Measurements from ENCODE around the gene UBALD2. TPM values are rescaled to one million over a fixed set of nuclear protein-coding genes. Genes with fewer than 3 reads are reported as not detected.

Gene UBALD2
- polyA plus RNA-seq, 1 donor (not counting 4 experiments of a cell fraction or from before 2014, with no cell fraction given) = 33.9 TPM

DNA sequence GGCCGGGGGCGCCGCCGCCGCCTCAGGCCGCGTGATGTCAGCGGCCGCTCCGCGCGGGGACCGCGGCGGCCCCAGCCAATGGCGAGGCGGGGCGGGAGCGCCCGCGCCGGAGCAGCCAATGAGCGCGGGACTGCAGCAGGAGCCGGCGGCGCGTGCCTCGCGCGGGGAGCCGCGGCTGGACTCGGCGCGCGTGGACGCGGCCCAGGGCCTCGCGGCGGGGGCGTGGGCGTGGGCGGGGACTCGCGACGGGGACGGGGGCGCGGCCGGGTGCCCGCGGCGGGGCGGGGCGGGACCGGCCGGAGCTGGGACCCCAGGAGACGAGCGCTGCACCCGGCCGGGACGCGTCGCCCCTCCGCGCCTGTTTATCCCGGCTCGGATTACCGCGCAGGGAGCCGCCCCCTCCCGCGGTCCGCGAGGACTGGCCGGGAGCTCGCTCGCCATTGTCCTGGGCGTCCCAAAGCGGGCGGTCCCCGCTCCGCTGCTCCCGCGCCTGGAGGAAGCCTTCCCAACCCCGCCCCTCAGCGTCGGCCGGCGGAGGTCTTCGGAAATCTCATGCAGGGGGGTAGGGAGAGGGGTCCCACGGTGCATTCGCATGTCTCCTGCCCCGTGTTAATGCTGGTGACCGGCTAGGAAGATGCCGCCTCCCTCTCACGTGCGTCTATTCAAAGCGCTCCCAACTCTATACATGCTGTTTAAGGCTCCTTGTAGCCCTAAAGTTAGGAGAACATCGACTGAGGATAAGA is 24.5 kb upstream of the UBALD2 start, which contains the start of gene RNF157:
TSS of gene RNF157 (minus strand) at position 33 of the 743 bp plus-strand sequence. CDS start 253 bp downstream, outside the sequence.
- DNase-seq (ENCODE audit: low read depth, low spot score) (no peak), FAIRE-seq (no peak)
- Histone ChIP-seq H3K4me1 (ENCODE audit: control insufficient read depth, extremely low read depth, insufficient read depth, low read length) (peaks cover 4% of the 10 kb centered on the region), H3K4me3 (ENCODE audit: control insufficient read depth in 2 of 3, extremely low read depth in 1 of 3, insufficient read depth in 2 of 3, low read depth in 1 of 3, low read length in 3 of 3) (peak within 1 kb of the TSS; percentile 38 to 59 (median 54)), H3K27ac (ENCODE audit: control insufficient read depth, insufficient read depth, low read length) (no peak within 1 kb of the TSS), H3K9ac (ENCODE audit: control insufficient read depth, extremely low read depth, insufficient read depth, low read length) (no peak within 1 kb of the TSS), H3K9me3 (ENCODE audit: control insufficient read depth, low read depth, low read length) (no peaks in the 10 kb centered on the region), H3K9me1 (ENCODE audit: control insufficient read depth, extremely low read depth, insufficient read depth, low read length) (no peaks in the 10 kb centered on the region), H3K27me3 (ENCODE audit: control insufficient read depth, extremely low read depth, insufficient read depth, low read length) (peaks cover 58% of the 10 kb centered on the region), H3K4me2 (ENCODE audit: control insufficient read depth, extremely low read depth, insufficient read depth, low read depth, low read length) (peak within 1 kb of the TSS; percentile 68), H3K36me3 (ENCODE audit: control insufficient read depth in 2 of 2, extremely low read depth in 1 of 2, insufficient read depth in 2 of 2, low read length in 2 of 2) (no peaks in the 10 kb centered on the region), H4K20me1 (ENCODE audit: control insufficient read depth, extremely low read depth, insufficient read depth, low read length) (no peaks in the 10 kb centered on the region), H3K79me2 (ENCODE audit: control insufficient read depth, insufficient read depth, low read length) (no peaks in the 10 kb centered on the region), H2AFZ (ENCODE audit: control insufficient read depth, low read length) (peak within 1 kb of the TSS; percentile 62)
- TF ChIP-seq, protein P1, sequence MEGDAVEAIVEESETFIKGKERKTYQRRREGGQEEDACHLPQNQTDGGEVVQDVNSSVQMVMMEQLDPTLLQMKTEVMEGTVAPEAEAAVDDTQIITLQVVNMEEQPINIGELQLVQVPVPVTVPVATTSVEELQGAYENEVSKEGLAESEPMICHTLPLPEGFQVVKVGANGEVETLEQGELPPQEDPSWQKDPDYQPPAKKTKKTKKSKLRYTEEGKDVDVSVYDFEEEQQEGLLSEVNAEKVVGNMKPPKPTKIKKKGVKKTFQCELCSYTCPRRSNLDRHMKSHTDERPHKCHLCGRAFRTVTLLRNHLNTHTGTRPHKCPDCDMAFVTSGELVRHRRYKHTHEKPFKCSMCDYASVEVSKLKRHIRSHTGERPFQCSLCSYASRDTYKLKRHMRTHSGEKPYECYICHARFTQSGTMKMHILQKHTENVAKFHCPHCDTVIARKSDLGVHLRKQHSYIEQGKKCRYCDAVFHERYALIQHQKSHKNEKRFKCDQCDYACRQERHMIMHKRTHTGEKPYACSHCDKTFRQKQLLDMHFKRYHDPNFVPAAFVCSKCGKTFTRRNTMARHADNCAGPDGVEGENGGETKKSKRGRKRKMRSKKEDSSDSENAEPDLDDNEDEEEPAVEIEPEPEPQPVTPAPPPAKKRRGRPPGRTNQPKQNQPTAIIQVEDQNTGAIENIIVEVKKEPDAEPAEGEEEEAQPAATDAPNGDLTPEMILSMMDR (optimal IDR thresholded peaks at IDR 0.05 in 1 of 3, IDR thresholded peaks at IDR 0.05 in 1 of 3, conservative IDR thresholded peaks at IDR 0.05 in 1 of 3; ENCODE audit: extremely low read depth in 1 of 3, insufficient read depth in 2 of 3, low read length in 3 of 3) = no peak
- peak; percentile 99 for TF ChIP-seq EZH2 (IDR thresholded peaks at IDR 0.05; ENCODE audit: low read length)
- dilution Hi-C loops (cut with MboI; ENCODE audit: extremely low pct_ligation_motif_present, low sequenced_read_pairs) = no loop called here

DNA sequence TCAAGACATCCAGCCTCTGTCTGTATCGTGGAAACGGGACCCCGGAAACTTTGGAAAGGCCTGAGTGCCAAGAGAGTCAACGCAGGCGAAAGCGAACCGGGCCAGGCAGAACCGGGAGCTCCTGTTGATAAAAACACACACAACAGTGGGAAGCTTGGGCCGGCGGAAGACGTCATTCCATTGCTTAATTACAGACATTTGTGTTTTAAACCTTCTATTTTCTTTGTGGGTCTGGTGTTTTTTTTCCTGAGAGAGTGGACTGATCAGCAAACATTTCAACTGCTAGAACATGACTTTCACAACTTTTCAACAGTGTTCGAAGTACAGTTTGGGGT is 24.0 kb upstream of the UBALD2 start:
- H3K4me1 ChIP-seq (ENCODE audit: control insufficient read depth, extremely low read depth, insufficient read depth, low read length) = peaks cover 4% of the 10 kb centered on the region
- no peak overlapping the region for H2AFZ ChIP-seq (ENCODE audit: control insufficient read depth, low read length)
- DNase-seq (ENCODE audit: low read depth, low spot score) (no peak), FAIRE-seq (no peak)
- TF ChIP-seq EZH2 (IDR thresholded peaks at IDR 0.05; ENCODE audit: low read length) = no peak
- TF ChIP-seq, protein P1 (optimal IDR thresholded peaks at IDR 0.05 in 1 of 3, IDR thresholded peaks at IDR 0.05 in 1 of 3, conservative IDR thresholded peaks at IDR 0.05 in 1 of 3; ENCODE audit: extremely low read depth in 1 of 3, insufficient read depth in 2 of 3, low read length in 3 of 3) = no peak
- H3K9me1 ChIP-seq (ENCODE audit: control insufficient read depth, extremely low read depth, insufficient read depth, low read length) = no peaks in the 10 kb centered on the region
- no peaks in the 10 kb centered on the region for H3K36me3 ChIP-seq (ENCODE audit: control insufficient read depth in 2 of 2, extremely low read depth in 1 of 2, insufficient read depth in 2 of 2, low read length in 2 of 2)
- H3K9ac ChIP-seq (ENCODE audit: control insufficient read depth, extremely low read depth, insufficient read depth, low read length) = no peak overlapping the region
- peak overlapping the region; percentile 68 for H3K4me2 ChIP-seq (ENCODE audit: control insufficient read depth, extremely low read depth, insufficient read depth, low read depth, low read length)
- no peak overlapping the region for H3K27ac ChIP-seq (ENCODE audit: control insufficient read depth, insufficient read depth, low read length)
- peaks cover 59% of the 10 kb centered on the region for H3K27me3 ChIP-seq (ENCODE audit: control insufficient read depth, extremely low read depth, insufficient read depth, low read length)
- peak overlapping the region in 1 of 3 experiments; percentile 59 for H3K4me3 ChIP-seq (ENCODE audit: control insufficient read depth in 2 of 3, extremely low read depth in 1 of 3, insufficient read depth in 2 of 3, low read depth in 1 of 3, low read length in 3 of 3)
- no peaks in the 10 kb centered on the region for H4K20me1 ChIP-seq (ENCODE audit: control insufficient read depth, extremely low read depth, insufficient read depth, low read length)
- H3K79me2 ChIP-seq (ENCODE audit: control insufficient read depth, insufficient read depth, low read length) = no peaks in the 10 kb centered on the region
- no peaks in the 10 kb centered on the region for H3K9me3 ChIP-seq (ENCODE audit: control insufficient read depth, low read depth, low read length)
- dilution Hi-C loops (cut with MboI; ENCODE audit: extremely low pct_ligation_motif_present, low sequenced_read_pairs) = no loop called here

Measured in keratinocyte (primary cell).